CD4-positive, alpha-beta T cell (primary cell): ENCODE measurements around the gene RNF14. TPM values are rescaled to one million over a fixed set of nuclear protein-coding genes. Genes with fewer than 3 reads are reported as not detected.

Experiments used
- ATAC-seq: fragments of 200-7000 bp; cut with Tn5 transposase; one replicate; pipeline ENCODE4 v1.10.0; 2022; ENCODE audit warnings: mild to moderate bottlenecking; ENCODE audit not compliant: poor library complexity
- CTCF ChIA-PET: fragments of 350-600 bp; sonication (Branson Sonifier 250); formaldehyde crosslinking; loops from one replicate; lab custom pipeline; 2021; ENCODE audit warnings: antibody characterized with exemption, inconsistent platforms; lab: Charles Lee
- POLR2A ChIA-PET: fragments of 350-600 bp; sonication (Branson Sonifier 250); formaldehyde crosslinking; loops from one replicate; lab custom pipeline; 2021; ENCODE audit warnings: antibody characterized with exemption, inconsistent platforms; lab: Charles Lee
- DNase-seq, 14 experiments: peaks; one replicate each; pipeline ENCODE4 v3.0.0-alpha.2; 2013 to 2020; ENCODE audit warnings: mixed read lengths in 2 of 14
- H3K27ac ChIP-seq, 2 donors: one replicate each; pipeline versions ENCODE4 v1.5.1 to v1.7.0; 2013; ENCODE audit warnings: low read length in 2 of 2, low read depth in 1 of 2, mild to moderate bottlenecking in 1 of 2
- H3K27me3 ChIP-seq, 2 experiments: 1 replicate in 1 of 2; 2 replicates in 1 of 2; pipeline versions ENCODE4 v1.6.1 to v1.7.0; 2013; ENCODE audit warnings: low read length in 2 of 2, control low read depth in 1 of 2, mild to moderate bottlenecking in 1 of 2, moderate library complexity in 1 of 2; ENCODE audit not compliant: insufficient read depth in 2 of 2, control insufficient read depth in 1 of 2
- H3K36me3 ChIP-seq: one replicate; pipeline ENCODE4 v1.6.1; 2013; ENCODE audit warnings: low read length, control low read depth; ENCODE audit not compliant: insufficient read depth
- H3K4me1 ChIP-seq: one replicate; pipeline ENCODE4 v1.6.1; 2013; ENCODE audit warnings: low read length, control low read depth; ENCODE audit not compliant: insufficient read depth
- H3K4me3 ChIP-seq: one replicate; pipeline ENCODE4 v1.5.1; 2013; ENCODE audit warnings: mild to moderate bottlenecking, low read length, moderate library complexity
- H3K9me3 ChIP-seq, 2 experiments: 1 replicate in 1 of 2; 2 replicates in 1 of 2; pipeline versions ENCODE4 v1.6.1 to v1.7.0; 2013; ENCODE audit warnings: low read length in 2 of 2, mild to moderate bottlenecking in 2 of 2, control low read depth in 1 of 2, moderate library complexity in 1 of 2; ENCODE audit not compliant: control insufficient read depth in 1 of 2, insufficient read depth in 1 of 2
- H3K27ac Mint-ChIP-seq: one replicate; pipeline ENCODE4 v1.8.0; 2020; ENCODE audit warnings: mixed read lengths
- H3K27me3 Mint-ChIP-seq: one replicate; pipeline ENCODE4 v1.8.0; 2021; ENCODE audit warnings: mixed read lengths
- H3K36me3 Mint-ChIP-seq: one replicate; pipeline ENCODE4 v1.8.0; 2021; ENCODE audit warnings: low read depth, mixed read lengths
- H3K4me1 Mint-ChIP-seq: one replicate; pipeline ENCODE4 v1.8.0; 2021; ENCODE audit warnings: low read depth, mixed read lengths
- H3K4me3 Mint-ChIP-seq: one replicate; pipeline ENCODE4 v1.8.0; 2020; ENCODE audit warnings: mild to moderate bottlenecking, mixed read lengths
- H3K9me3 Mint-ChIP-seq: one replicate; pipeline ENCODE4 v1.8.0; 2020; ENCODE audit warnings: mixed read lengths
- CTCF ChIP-seq: fragments of 200-600 bp; IDR thresholded peaks from one replicate; pipeline ENCODE4 v1.8.0; 2022; ENCODE audit warnings: antibody characterized with exemption, mild to moderate bottlenecking
- intact Hi-C, 2 experiments: fragments of 100-400 bp; cut with DNase I in 1 of 2; cut with micrococcal nuclease in 1 of 2; formaldehyde crosslinking; loops; one replicate each; pipeline versions ENCODE4 v1.15.1 to v1.9.0; 2023 to 2025; cut with DNase I, micrococcal nuclease
- total RNA-seq, 174 experiments: library from RNA in 2 of 174; stranded (reverse) in 2 of 174; gene quantifications; one replicate each; pipeline ENCODE4 v1.2.3 and lab custom pipeline; 2021 to 2026

Gene RNF14
- total RNA-seq, 2 experiments from 2014 or later, result 8.9 to 10.7 TPM

GRCh38 chr5:142024771-142025304 lies 55.9 kb downstream of the RNF14 start:
- intact Hi-C loops, result loop anchor here in 1 of 2 experiments (1.0 kb wide), 1 partner anchor 9 kb away; no protein-coding TSS in a partner anchor
- Histone ChIP-seq H3K9me3 (no peaks in the 10 kb centered on the region), H3K27me3 (no peaks in the 10 kb centered on the region), H3K4me1 (peaks cover 8% of the 10 kb centered on the region), H3K4me3 (peak overlapping the region; percentile 53), H3K27ac (peak overlapping the region; percentile 72 to 88), H3K36me3 (no peaks in the 10 kb centered on the region)
- Mint-ChIP-seq H3K27ac (peak overlapping the region; percentile 93), H3K27me3 (no peaks in the 10 kb centered on the region), H3K4me3 (peak overlapping the region; percentile 83), H3K9me3 (no peaks in the 10 kb centered on the region), H3K36me3 (no peaks in the 10 kb centered on the region), H3K4me1 (peaks cover 25% of the 10 kb centered on the region)
- POLR2A ChIA-PET, result interaction anchor here (0.6 to 2.7 kb wide), 18 partner anchors 9 to 307 kb away, joined by 3 to 35 read pairs (median 4); partner anchors contain the start of genes GNPDA1, NDFIP1 and RNF14
- ATAC-seq, result peak; percentile 100
- peak; percentile 62 to 91 (median 80) for DNase-seq
- no peak for TF ChIP-seq CTCF
- CTCF ChIA-PET, result interaction anchor here (1.0 to 2.1 kb wide), 4 partner anchors 10 to 119 kb away, joined by 3 to 13 read pairs (median 6); no protein-coding TSS in a partner anchor

DNA sequence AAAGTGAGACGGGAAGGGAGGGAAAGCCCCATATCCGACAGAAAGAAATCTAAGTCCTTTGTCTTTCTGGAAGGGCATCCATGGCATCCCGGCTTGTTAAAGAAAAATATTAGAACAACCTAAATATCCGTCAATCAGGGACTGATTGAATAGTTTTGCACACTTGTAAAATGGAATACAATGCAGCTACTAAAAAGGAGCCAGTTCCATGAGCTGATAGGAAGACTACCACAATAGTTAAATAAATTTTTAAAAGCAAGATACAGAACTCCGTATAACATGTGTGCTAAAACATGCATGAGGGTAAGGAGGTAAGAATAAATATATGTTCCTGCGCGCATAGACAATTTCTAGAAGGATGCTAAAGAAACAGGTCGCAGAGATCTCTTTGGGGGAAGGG lies 56.7 kb downstream of the RNF14 start:
- H3K4me3 ChIP-seq, result peak overlapping the region; percentile 53
- Mint-ChIP-seq H3K9me3 (no peaks in the 10 kb centered on the region), H3K27me3 (no peaks in the 10 kb centered on the region), H3K4me1 (peaks cover 20% of the 10 kb centered on the region), H3K27ac (peak overlapping the region; percentile 93), H3K4me3 (peak overlapping the region; percentile 83), H3K36me3 (no peaks in the 10 kb centered on the region)
- no peak for DNase-seq
- ChIA-PET POLR2A (interaction anchor here (0.6 to 2.7 kb wide), 12 partner anchors 9 to 119 kb away, joined by 3 to 35 read pairs (median 7); partner anchors contain the start of genes GNPDA1, NDFIP1 and RNF14), CTCF (interaction anchor here (1.4 to 2.1 kb wide), 3 partner anchors 10 to 118 kb away, joined by 3 to 13 read pairs (median 9); no protein-coding TSS in a partner anchor)
- H3K27me3 ChIP-seq, result no peaks in the 10 kb centered on the region
- no peaks in the 10 kb centered on the region for H3K9me3 ChIP-seq
- no peak for ATAC-seq
- intact Hi-C loops, result loop anchor here in 1 of 2 experiments (1.0 kb wide), 1 partner anchor 9 kb away; no protein-coding TSS in a partner anchor
- H3K4me1 ChIP-seq, result peaks cover 8% of the 10 kb centered on the region
- peak overlapping the region; percentile 72 to 88 for H3K27ac ChIP-seq
- no peaks in the 10 kb centered on the region for H3K36me3 ChIP-seq
- TF ChIP-seq CTCF, result no peak

GRCh38 chr5:142032150-142032549 lies 63.2 kb downstream of the RNF14 start:
- ChIA-PET CTCF (no interaction called here), POLR2A (no interaction called here)
- H3K27ac Mint-ChIP-seq, result no peak overlapping the region
- no peak overlapping the region for H3K27ac ChIP-seq
- H3K27me3 ChIP-seq, result no peaks in the 10 kb centered on the region
- H3K4me1 Mint-ChIP-seq, result peaks cover 21% of the 10 kb centered on the region
- no peaks in the 10 kb centered on the region for H3K36me3 ChIP-seq
- ATAC-seq (no peak), DNase-seq (no peak)
- H3K27me3 Mint-ChIP-seq, result no peaks in the 10 kb centered on the region
- H3K4me3 Mint-ChIP-seq, result no peak overlapping the region
- H3K4me3 ChIP-seq, result no peak overlapping the region
- peaks cover 18% of the 10 kb centered on the region for H3K4me1 ChIP-seq
- H3K9me3 Mint-ChIP-seq, result no peaks in the 10 kb centered on the region
- no peak for TF ChIP-seq CTCF
- intact Hi-C loops, result loop anchor here in 1 of 2 experiments (5.0 kb wide), 1 partner anchor 40 kb away; no protein-coding TSS in a partner anchor
- H3K36me3 Mint-ChIP-seq, result no peaks in the 10 kb centered on the region
- H3K9me3 ChIP-seq, result no peaks in the 10 kb centered on the region
